Measurements from ENCODE around the gene RIC3.

RIC3 gene

GRCh38 chr11:8102296-8102915, 66.4 kb downstream of the RIC3 start:
- no peak overlapping the region for H3K27ac Mint-ChIP-seq
- H3K4me3 Mint-ChIP-seq: no peak overlapping the region
- no peaks in the 10 kb centered on the region for H3K9me3 Mint-ChIP-seq (ENCODE audit: low read depth)
- H3K27me3 Mint-ChIP-seq: no peaks in the 10 kb centered on the region
- H3K4me1 Mint-ChIP-seq (ENCODE audit: low read depth): no peaks in the 10 kb centered on the region
- H3K36me3 Mint-ChIP-seq: no peaks in the 10 kb centered on the region

GRCh38 chr11:8101421-8101820, 67.4 kb downstream of the RIC3 start:
- Mint-ChIP-seq H3K4me3 (no peak overlapping the region), H3K27ac (no peak overlapping the region), H3K36me3 (no peaks in the 10 kb centered on the region), H3K27me3 (no peaks in the 10 kb centered on the region), H3K4me1 (ENCODE audit: low read depth) (no peaks in the 10 kb centered on the region), H3K9me3 (ENCODE audit: low read depth) (no peaks in the 10 kb centered on the region)

- Mint-ChIP-seq H3K27me3 (no peaks in the 10 kb centered on the region), H3K36me3 (no peaks in the 10 kb centered on the region), H3K4me1 (ENCODE audit: low read depth) (no peaks in the 10 kb centered on the region), H3K4me3 (no peak overlapping the region), H3K9me3 (ENCODE audit: low read depth) (no peaks in the 10 kb centered on the region), H3K27ac (no peak overlapping the region)
These were observed 68.2 kb downstream of the RIC3 start for GRCh38 chr11:8100605-8101004.

GRCh38 chr11:8100158-8100557, 68.7 kb downstream of the RIC3 start:
- Mint-ChIP-seq H3K27me3 (no peaks in the 10 kb centered on the region), H3K9me3 (ENCODE audit: low read depth) (no peaks in the 10 kb centered on the region), H3K27ac (no peak overlapping the region), H3K36me3 (no peaks in the 10 kb centered on the region), H3K4me1 (ENCODE audit: low read depth) (no peaks in the 10 kb centered on the region), H3K4me3 (no peak overlapping the region)

GRCh38 chr11:8099291-8099899, 69.4 kb downstream of the RIC3 start:
- H3K4me1 Mint-ChIP-seq (ENCODE audit: low read depth): no peaks in the 10 kb centered on the region
- H3K9me3 Mint-ChIP-seq (ENCODE audit: low read depth): no peaks in the 10 kb centered on the region
- H3K36me3 Mint-ChIP-seq: no peaks in the 10 kb centered on the region
- H3K4me3 Mint-ChIP-seq: no peak overlapping the region
- H3K27me3 Mint-ChIP-seq: no peaks in the 10 kb centered on the region
- H3K27ac Mint-ChIP-seq: no peak overlapping the region

- H3K4me1 Mint-ChIP-seq (ENCODE audit: low read depth): no peaks in the 10 kb centered on the region
- H3K4me3 Mint-ChIP-seq: no peak overlapping the region
- H3K36me3 Mint-ChIP-seq: no peaks in the 10 kb centered on the region
- no peaks in the 10 kb centered on the region for H3K27me3 Mint-ChIP-seq
- H3K27ac Mint-ChIP-seq: no peak overlapping the region
- no peaks in the 10 kb centered on the region for H3K9me3 Mint-ChIP-seq (ENCODE audit: low read depth)
These were observed 69.9 kb downstream of the RIC3 start for GRCh38 chr11:8098879-8099278.

- no peaks in the 10 kb centered on the region for H3K4me1 Mint-ChIP-seq (ENCODE audit: low read depth)
These were observed 70.5 kb downstream of the RIC3 start for GRCh38 chr11:8098361-8098760.

GRCh38 chr11:8097926-8098325, 70.9 kb downstream of the RIC3 start:
- Mint-ChIP-seq H3K9me3 (ENCODE audit: low read depth) (no peaks in the 10 kb centered on the region), H3K27ac (no peak overlapping the region), H3K4me1 (ENCODE audit: low read depth) (no peaks in the 10 kb centered on the region), H3K27me3 (no peaks in the 10 kb centered on the region), H3K4me3 (no peak overlapping the region), H3K36me3 (no peaks in the 10 kb centered on the region)

More at GRCh38 chr11:8098361-8098760, 70.5 kb downstream of the RIC3 start:
- Mint-ChIP-seq H3K9me3 (ENCODE audit: low read depth) (no peaks in the 10 kb centered on the region), H3K27ac (no peak overlapping the region), H3K36me3 (no peaks in the 10 kb centered on the region), H3K27me3 (no peaks in the 10 kb centered on the region), H3K4me3 (no peak overlapping the region)

GRCh38 chr11:8097468-8097867, 71.4 kb downstream of the RIC3 start:
- Mint-ChIP-seq H3K36me3 (no peaks in the 10 kb centered on the region), H3K4me3 (no peak overlapping the region), H3K9me3 (ENCODE audit: low read depth) (no peaks in the 10 kb centered on the region), H3K27me3 (no peaks in the 10 kb centered on the region), H3K4me1 (ENCODE audit: low read depth) (no peaks in the 10 kb centered on the region), H3K27ac (no peak overlapping the region)

GRCh38 chr11:8097062-8097461, 71.8 kb downstream of the RIC3 start:
- no peak overlapping the region for H3K27ac Mint-ChIP-seq
- H3K9me3 Mint-ChIP-seq (ENCODE audit: low read depth): no peaks in the 10 kb centered on the region
- no peaks in the 10 kb centered on the region for H3K36me3 Mint-ChIP-seq
- no peaks in the 10 kb centered on the region for H3K27me3 Mint-ChIP-seq
- H3K4me1 Mint-ChIP-seq (ENCODE audit: low read depth): no peaks in the 10 kb centered on the region
- no peak overlapping the region for H3K4me3 Mint-ChIP-seq

GRCh38 chr11:8096575-8096974, 72.2 kb downstream of the RIC3 start:
- Mint-ChIP-seq H3K4me1 (ENCODE audit: low read depth) (no peaks in the 10 kb centered on the region), H3K9me3 (ENCODE audit: low read depth) (no peaks in the 10 kb centered on the region), H3K27ac (no peak overlapping the region), H3K4me3 (no peak overlapping the region), H3K27me3 (no peaks in the 10 kb centered on the region), H3K36me3 (no peaks in the 10 kb centered on the region)

GRCh38 chr11:8095806-8096522, 72.9 kb downstream of the RIC3 start:
- H3K9me3 Mint-ChIP-seq (ENCODE audit: low read depth): no peaks in the 10 kb centered on the region
- H3K4me1 Mint-ChIP-seq (ENCODE audit: low read depth): no peaks in the 10 kb centered on the region
- H3K27me3 Mint-ChIP-seq: no peaks in the 10 kb centered on the region
- no peak overlapping the region for H3K4me3 Mint-ChIP-seq
- H3K27ac Mint-ChIP-seq: no peak overlapping the region
- H3K36me3 Mint-ChIP-seq: no peaks in the 10 kb centered on the region

GRCh38 chr11:8095371-8095770, 73.5 kb downstream of the RIC3 start:
- H3K27ac Mint-ChIP-seq: no peak overlapping the region
- H3K27me3 Mint-ChIP-seq: no peaks in the 10 kb centered on the region
- no peaks in the 10 kb centered on the region for H3K36me3 Mint-ChIP-seq

GRCh38 chr11:8094656-8095055, 74.2 kb downstream of the RIC3 start:
- Mint-ChIP-seq H3K4me3 (no peak overlapping the region), H3K4me1 (ENCODE audit: low read depth) (peaks cover 2% of the 10 kb centered on the region), H3K36me3 (no peaks in the 10 kb centered on the region), H3K27ac (no peak overlapping the region), H3K9me3 (ENCODE audit: low read depth) (no peaks in the 10 kb centered on the region), H3K27me3 (no peaks in the 10 kb centered on the region)

More at GRCh38 chr11:8095371-8095770, 73.5 kb downstream of the RIC3 start:
- no peak overlapping the region for H3K4me3 Mint-ChIP-seq
- H3K9me3 Mint-ChIP-seq (ENCODE audit: low read depth): no peaks in the 10 kb centered on the region
- peaks cover 2% of the 10 kb centered on the region for H3K4me1 Mint-ChIP-seq (ENCODE audit: low read depth)

GRCh38 chr11:8093931-8094575, 74.8 kb downstream of the RIC3 start:
- Mint-ChIP-seq H3K9me3 (ENCODE audit: low read depth) (no peaks in the 10 kb centered on the region), H3K4me1 (ENCODE audit: low read depth) (peaks cover 2% of the 10 kb centered on the region), H3K27me3 (no peaks in the 10 kb centered on the region), H3K27ac (no peak overlapping the region), H3K4me3 (no peak overlapping the region), H3K36me3 (no peaks in the 10 kb centered on the region)

Measured in activated naive CD8-positive, alpha-beta T cell (primary cell).